Right ventricle myocardium inferior (tissue), 1 donor: ENCODE results near the gene NFIC. TPM values are rescaled to one million over a fixed set of nuclear protein-coding genes. Genes with fewer than 3 reads are reported as not detected.
"Not testable (repeated sequence)": the region's sequence is repeated elsewhere in the genome, so short reads cannot be mapped to it uniquely, and the experiment has no call there.

ENCODE experiments used
- ATAC-seq: fragments of 200-7000 bp; cut with Tn5 transposase; one replicate; pipeline ENCODE4 v1.9.1; 2020; ENCODE audit warnings: mild to moderate bottlenecking, moderate library complexity
- DNase-seq: peaks from one replicate; pipeline ENCODE4 v3.0.0; 2021; ENCODE audit errors: missing footprints
- intact Hi-C: fragments of 100-400 bp; cut with DNase I; formaldehyde crosslinking; loops from one replicate; pipeline ENCODE4 v1.11.0; 2022
- total RNA-seq: library from RNA; stranded (reverse); fragmentation: NEBNext Ultra II Directional; extraction: Animal tissue kit (Norgen Biotek cat#: 25700); gene quantifications from one replicate; pipeline ENCODE4 v1.2.1, GENCODE V29; 2021
- donor health status: DM: no; HTN: yes; CAD: no; lungs with severe emphysema.

The NFIC gene
- total RNA-seq, 1 donor from 2014 or later, result 164 TPM

DNA sequence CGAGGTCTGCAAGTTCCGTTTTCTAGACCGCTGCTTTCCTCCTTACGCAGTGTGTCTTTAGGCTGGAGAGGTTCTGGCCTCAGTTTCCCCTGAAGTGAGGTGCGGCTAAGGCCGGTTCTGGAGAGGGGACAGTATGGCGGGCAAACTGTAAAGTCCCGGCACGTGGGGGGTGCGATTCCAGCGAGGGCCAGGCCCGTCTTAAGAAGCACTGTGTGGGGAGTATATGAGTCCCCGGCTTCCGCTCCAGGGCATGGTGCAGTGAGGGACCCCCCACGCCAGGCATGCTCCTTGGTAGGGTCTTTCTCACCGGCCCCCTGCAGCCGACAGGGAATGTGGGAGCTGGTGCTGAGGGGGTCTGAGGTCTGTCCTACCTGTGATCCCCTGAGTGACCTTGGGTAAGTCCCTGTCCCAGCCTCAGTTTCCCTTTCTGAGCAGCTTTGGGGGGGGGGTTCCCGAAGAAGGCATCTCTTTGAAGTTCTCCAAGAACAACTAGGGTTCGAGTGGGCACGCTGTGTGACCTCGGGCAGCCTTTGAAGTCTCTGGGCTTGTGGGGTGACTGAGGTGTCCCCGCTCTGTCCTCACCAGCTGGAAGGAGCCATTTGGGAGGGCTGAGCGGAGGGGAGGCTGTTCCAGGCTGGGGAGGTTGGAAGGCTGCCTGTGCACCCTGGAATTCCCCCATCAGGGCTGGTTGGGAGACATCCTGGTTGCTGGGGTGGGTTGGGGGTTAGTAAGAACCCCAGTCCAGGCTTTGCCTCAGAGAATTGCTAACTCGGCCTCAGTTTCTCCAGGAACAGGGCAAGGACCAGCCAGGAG lies 1.5 kb downstream of the NFIC start:
- intact Hi-C loops, result loop anchor here (2.0 kb wide), 3 partner anchors 19 to 61 kb away; no protein-coding TSS in a partner anchor
- ATAC-seq, result no peak
- peak; percentile 62 for DNase-seq

DNA sequence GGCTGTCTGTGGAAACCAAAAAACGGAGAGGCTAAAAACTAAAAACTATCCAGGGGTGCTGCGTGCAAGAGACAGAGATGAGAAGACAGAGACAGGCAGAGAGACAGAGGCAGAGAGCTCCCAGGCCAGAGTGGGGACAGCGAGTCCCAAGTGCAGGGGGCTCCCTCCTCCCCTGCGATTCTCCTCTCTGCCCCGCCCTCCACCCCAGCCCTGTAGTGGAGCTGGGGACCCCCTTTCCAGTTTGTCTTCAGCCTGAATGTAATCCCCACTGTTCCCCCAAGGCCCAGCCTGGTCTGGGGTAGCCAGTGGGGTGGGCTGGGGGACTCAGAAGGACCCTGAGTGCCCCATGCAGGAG lies 2.0 kb downstream of the NFIC start:
- intact Hi-C loops, result loop anchor here (2.0 kb wide), 1 partner anchor 18 kb away; no protein-coding TSS in a partner anchor
- peak; percentile 60 for DNase-seq
- no peak for ATAC-seq

DNA sequence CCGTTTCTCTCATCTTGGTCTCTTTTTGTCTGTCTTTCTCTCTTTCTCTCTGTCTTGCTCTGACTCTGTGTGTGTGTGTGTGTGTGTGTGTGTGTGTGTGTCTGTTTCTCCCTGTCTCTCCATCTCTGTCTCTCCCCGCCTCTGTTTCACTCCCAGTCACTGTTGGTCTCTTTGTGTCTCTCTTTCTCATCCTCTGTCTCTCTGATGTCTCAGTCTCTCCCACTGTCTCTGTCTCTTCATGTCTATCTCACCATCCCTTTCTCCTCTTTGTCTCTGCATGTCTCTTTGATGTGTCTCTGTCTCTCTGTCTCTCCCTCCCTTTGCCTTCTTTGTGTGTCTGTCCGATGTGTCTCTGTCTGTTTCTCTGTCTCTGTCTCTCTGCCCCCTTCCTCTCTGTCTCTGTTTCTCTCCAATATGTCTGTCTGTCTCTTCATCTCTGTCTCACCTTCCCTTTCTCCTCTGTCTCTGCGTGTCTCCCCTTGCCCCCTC lies 2.5 kb downstream of the NFIC start:
- intact Hi-C loops, result loop anchor here (2.0 kb wide), 1 partner anchor 18 kb away; no protein-coding TSS in a partner anchor
- ATAC-seq (no peak), DNase-seq (no peak)

DNA sequence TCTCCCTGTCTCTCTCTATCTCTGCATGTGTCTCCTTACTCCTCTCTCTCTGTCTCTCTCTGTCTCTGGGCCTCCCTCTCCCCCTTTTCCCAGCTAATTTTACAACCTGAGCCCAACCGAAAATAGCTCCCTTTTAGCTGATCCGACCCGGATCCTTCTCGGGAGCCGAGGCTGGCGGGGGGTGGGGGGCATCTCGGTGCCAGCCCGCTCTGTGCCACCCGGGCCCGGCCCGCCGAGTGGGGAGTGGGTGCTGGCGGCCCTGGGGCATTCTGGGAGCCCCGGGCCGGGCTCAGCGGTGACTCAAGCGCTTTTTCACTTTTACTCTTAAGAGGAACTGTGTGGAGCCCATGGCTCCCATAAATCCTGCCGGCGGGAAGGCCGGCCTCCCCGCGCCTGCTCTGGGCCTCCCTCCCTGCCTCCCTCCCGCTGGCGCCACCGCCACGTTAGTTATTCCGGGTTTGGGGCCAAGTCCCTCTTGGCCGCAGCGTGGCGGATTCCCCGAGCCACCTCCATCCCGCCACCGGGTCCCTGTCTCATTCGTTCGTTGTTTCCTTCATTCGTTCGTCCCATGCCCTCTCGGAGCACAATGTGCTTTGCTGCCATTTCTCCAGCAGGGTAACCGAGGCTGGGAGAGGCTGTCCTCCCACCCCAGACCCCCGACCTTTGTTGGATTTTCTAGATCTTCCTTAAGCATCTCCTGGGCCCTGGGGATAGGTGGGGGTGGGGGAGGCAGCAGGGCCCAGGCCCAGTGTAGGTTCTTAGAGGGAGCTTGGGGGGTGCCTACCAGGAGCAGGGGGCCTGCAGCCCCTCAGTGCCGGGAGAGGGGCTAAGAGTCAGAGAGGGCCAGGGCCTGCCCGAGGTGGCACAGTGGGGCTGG lies 3.2 kb downstream of the NFIC start:
- DNase-seq (peak; percentile 85), ATAC-seq (peak; percentile 25)
- intact Hi-C loops, result loop anchor here (2.0 kb wide), 1 partner anchor 17 kb away; no protein-coding TSS in a partner anchor

DNA sequence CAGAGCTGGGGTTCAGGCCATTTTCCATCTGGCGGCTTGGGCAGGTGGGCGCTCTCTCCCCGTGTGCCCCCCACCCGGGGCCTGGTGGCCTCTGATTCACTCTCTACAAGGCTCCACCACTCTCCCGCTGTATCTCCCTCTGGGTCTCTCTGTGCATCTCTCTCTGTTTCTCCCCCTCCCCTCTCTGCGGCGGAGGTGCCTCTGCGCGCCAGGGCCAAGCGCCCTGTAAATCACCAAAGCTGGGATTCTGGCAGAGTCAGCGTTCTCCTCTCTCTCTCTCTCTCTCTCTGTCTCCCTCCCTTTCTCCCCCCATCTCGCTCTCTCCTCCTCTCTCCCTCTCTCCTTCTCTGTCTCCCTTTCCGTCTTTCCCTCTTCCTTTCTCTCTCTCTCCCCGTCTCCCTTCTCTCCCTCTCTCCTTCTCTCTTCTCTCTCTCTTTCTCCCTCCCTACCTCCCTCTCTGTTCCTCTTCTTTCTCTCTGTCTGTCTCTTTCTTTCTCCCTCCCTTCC lies 3.9 kb downstream of the NFIC start:
- intact Hi-C loops, result no loop called here
- DNase-seq, result peak; percentile 31
- no peak for ATAC-seq

DNA sequence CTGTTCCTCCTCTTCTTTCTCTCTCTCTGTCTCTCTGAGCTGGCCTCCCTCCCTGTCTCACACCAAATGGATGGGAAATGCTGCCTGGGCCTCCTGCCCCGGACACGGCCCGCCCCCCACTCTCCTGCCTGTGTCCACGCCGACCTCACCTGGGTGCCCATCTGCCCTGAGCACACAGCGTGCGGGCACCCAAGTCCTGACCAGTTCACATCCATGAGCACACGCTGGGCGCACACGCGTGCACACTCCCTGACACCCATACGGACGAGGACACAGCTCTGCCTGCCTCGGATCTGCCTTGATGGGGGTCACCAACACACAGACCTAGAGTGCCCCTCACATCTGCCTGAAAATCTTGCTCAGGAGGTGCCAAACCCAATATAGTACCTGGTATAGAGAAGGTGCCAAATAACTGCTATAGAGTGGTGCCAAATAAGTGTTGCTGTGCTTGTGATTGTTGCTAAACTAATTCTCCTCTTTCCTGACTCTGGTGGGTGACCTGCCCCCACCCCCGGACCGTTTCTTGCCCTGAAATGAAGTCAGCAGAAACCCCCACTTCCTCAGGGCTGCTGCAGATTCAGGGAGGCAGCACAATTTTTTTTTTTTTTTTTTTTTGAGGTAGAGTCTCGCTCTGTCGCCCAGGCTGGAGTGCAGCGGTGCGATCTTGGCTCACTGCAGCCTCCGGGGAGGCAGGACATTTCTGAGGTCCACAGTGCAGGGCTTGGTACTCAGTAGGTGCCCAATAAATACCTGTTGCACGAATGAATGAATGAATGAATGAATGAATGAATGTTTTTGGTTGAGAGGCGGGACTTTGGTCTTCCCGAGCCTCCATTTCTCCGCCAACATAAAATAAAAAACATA lies 4.6 kb downstream of the NFIC start:
- peak; percentile 52 for DNase-seq
- ATAC-seq, result no peak
- intact Hi-C loops, result no loop called here

DNA sequence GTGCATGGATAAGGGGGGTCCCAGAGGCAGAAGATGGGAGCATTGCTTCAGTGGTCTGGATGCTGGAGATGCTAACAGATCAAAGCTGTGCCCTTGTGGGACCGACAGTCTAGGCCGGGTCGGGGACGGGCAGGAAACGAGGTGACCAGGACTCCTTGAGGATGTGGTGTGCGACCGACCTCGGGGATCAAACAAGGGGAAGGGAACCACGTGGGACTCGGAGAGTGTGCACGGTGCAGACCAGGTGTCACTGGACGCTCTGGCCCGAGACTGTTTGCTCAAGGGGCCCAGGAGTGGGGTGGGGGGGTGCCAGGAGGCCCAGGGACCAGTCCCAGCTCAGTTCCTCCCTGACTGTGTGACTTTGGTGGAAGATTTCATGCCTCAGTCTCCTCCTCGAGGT lies 6.0 kb downstream of the NFIC start:
- intact Hi-C loops, result no loop called here
- ATAC-seq, result no peak
- DNase-seq, result peak; percentile 40

DNA sequence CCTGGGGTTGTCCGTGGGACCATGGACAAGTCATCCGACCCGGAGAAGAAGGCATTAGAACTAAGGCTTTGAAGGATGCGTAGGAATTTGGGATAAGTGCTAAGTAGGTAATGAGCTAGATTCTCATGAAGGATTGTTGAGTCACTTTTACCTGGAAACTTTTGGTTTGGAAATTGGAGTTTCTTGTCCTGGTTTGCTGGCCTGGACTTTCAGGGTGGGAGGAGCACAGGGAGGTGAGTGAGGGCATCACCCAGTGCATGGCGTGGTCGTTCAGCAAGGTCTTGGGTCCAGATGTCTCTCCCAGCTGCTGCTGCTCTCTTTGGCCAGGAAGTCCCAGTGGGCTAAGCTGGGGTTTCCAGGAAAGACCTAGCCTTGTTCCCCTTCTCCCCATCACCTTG lies 7.6 kb downstream of the NFIC start:
- DNase-seq (peak; percentile 4), ATAC-seq (no peak)

DNA sequence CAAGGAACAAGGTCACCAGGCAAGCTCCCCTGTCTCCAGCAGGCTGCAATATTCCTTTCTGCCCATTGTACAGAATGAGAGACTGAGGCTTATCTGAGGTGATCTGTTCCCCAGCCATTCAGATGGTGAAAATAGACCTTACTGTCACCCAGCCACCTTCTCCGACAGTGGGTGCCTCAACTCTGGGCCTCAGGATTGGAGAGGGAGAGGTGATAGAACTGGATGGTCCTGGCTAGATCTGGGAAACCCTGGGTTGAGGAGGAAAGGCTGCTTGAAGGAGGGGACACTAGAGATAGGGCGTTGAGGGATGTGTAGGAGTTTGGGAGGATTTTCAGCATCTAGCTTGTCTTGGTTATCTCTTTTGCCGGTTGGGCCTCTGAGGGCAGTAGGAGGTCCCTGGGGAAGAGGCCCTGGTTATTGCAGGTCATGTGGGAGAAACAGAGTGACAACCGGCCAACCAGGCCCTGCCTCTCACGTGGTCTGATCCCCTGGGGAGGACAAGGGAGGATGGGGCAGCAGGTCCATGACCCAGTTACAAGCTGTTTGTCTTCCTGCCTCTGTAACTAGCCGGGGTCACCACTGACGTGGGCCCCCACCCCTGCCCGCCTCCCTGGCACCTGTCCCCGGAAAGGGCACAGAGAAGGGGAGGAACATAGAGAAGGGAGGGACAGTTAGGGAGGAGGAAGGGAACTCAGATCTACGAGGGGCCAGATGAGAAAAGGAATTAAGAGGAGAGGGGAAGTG lies 8.2 kb downstream of the NFIC start:
- peak; percentile 73 for DNase-seq
- intact Hi-C loops, result no loop called here
- ATAC-seq, result peak; percentile 62

More for the DNA sequence above, 7.6 kb downstream of the NFIC start:
- intact Hi-C loops, result no loop called here

DNA sequence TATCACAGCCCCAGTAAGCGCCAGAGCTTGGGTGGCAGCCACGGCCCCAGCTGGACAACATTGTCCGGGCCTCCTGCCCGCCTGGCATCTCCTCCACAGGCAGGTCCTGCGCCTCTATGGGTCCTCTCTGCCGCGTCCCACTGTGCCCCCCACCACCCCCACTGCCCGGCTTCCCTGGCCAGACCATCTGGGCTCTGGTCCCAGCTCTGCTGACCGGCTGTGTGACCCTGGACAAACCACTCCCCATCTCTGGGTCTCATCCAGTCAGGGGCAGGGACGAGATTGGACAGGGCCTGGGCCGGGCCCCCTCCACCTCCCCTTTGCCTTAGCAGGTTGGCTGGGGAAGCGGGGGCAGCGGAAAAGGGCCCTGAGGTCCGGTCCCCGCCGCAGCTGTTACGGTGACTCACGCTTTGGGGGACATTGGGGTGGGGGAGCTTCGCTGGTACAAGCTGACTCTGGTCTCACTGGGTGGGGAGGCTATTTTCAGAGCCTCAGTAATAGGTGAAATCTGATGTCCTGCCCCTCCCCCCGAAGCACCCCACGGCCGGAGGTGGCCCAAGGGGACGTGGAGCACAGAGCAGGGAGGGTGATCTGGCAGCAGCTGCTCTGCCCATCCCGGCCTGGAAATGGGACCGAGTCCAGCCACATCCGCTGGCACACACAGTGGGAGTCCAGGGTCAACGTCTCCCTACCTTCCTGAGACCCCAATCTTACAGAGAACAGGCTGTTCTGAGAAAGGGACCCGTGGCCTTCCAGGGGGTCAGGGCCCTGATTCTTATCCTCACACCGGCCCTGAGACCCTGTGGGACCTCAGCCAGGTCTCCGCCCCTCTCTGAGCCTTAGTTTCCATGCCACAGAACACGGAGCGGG lies 9.1 kb downstream of the NFIC start:
- intact Hi-C loops, result no loop called here
- ATAC-seq (peak; percentile 87), DNase-seq (peak; percentile 89)

DNA sequence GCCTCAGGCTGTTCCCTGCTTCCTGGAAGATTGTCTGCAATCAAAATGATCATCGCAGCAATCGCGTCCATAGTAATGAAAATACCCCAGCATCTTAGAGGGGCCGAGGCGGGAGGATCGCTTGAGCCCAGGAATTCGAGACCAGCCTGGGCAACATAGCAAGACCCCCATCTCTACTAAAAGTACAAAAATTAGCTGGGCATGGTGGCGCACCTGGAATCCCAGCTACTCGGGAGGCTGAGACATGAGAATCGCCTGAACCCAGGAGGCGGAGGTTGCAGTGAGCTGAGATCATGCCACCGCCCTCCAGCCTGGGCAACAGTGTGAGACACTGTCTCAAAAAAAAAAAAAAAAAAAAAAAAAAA lies 9.7 kb downstream of the NFIC start:
- ATAC-seq, intact Hi-C loops: not testable (repeated sequence)
- peak; percentile 13 for DNase-seq

DNA sequence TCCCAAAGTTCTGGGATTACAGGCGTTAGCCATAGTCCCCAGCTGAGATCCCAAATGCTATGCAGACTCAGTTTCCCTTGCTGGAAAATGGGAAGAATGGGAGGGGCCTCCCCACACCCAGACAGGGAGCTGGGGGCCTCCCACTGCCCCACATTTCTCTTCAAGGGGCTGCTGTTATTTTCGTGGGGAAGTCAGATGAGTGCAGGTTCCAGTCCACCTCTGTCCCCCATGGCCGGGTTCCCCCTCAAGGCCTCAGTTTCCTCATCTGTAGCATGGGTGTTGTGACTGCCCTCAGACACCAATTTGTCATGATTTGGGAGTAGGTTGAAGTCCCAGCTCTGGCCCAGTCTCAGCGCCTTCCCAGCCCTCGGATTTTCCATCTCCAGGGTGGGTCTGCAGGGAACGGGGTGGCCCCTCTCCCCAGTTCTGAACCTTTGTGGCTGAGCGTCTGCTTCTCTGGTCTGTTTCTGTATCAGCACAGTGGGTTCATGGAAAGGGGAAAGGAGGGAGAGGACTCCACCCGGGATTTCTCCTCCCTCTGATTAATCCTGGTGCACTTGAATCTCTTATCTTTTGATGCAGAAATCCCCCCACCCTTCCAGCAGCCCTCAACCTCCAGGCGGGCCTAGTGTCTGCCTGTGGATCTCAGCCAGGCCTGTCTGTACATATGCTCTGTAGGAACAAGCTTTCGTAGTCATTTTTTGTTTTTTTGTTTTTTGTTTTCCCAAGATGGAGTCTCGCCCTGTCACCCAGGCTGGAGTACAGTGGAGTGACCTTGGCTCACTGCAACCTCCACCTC lies 12.2 kb downstream of the NFIC start:
- intact Hi-C loops, result no loop called here
- DNase-seq (no peak), ATAC-seq (no peak)

DNA sequence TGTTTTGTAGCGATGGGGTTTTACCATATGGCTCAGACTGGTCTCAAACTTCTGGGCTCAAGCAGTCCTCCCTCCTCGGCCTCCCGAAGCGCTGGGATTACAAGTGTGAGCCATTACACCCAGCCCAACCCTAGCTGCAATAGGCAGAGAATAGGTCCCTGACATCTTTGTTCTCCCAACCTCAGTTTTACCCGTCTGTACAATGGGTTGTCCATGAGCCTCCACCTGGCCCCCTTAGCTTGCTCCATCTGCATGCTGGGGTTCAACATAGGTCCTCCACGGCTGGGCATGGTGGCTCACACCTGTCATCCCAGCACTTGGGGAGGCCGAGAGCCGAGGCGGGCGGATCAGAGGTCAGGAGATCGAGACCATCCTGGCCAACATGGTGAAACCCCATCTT lies 14.4 kb downstream of the NFIC start:
- ATAC-seq, result no peak
- no peak for DNase-seq
- intact Hi-C loops, result no loop called here

DNA sequence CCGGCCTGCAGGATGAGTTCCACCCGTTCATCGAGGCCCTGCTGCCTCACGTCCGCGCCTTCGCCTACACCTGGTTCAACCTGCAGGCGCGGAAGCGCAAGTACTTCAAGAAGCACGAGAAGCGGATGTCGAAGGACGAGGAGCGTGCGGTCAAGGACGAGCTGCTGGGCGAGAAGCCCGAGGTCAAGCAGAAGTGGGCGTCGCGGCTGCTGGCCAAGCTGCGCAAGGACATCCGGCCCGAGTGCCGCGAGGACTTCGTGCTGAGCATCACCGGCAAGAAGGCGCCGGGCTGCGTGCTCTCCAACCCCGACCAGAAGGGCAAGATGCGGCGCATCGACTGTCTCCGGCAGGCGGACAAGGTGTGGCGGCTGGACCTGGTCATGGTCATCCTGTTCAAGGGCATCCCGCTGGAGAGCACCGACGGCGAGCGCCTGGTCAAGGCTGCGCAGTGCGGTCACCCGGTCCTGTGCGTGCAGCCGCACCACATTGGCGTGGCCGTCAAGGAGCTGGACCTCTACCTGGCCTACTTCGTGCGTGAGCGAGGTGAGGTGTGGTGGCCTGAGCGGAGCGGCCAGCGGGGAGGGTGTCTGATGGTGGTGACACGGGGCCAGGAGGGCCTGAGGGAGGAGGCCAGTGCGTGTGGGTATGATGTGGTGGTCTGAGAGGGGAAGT lies 15.5 kb downstream of the NFIC start:
- no peak for DNase-seq
- intact Hi-C loops, result no loop called here
- no peak for ATAC-seq

DNA sequence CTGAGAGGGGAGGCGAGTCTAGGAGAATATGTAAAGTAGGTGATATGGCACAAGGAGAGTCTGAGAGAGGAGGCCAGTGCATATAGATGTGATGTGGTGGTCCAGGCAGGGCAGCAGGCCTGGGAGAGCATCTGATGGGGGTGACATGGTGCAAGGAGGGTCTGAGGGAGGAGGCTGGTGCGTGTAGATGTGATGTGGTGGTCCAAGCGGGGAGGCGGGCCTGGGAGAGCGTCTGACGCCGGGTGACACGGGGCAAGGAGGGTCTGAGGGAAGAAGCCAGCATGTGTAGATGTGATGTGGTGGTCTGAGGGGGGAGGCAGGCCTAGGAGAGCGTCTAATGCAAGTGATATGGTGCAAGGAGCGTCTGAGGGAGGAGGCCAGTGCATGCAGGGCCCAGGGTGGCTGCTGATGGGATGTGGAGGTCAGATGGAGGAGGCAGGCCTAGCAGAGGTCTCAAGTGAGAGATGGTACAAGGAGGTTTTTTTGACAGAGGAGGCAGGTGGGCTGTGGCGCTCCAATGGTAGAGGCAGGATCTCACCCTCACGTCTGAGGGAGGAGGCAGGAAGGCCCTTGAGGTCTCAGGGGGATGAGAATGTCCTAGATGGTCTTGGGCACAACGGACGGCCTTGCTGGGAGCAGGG lies 16.2 kb downstream of the NFIC start:
- no peak for DNase-seq
- no peak for ATAC-seq
- intact Hi-C loops, result no loop called here
